Mesothelial cell of epicardium (in vitro differentiated cells): ENCODE measurements around the gene GRM4. TPM values are rescaled to one million over a fixed set of nuclear protein-coding genes. Genes with fewer than 3 reads are reported as not detected.

Source experiments
- DNase-seq, 2 experiments: peaks; one replicate each; pipeline ENCODE4 v3.0.0; 2021; ENCODE audit warnings: low spot score in 2 of 2; ENCODE audit not compliant: unreplicated experiment in 2 of 2
- H3K27ac Mint-ChIP-seq: 2 replicates; pipeline ENCODE4 v1.8.0; 2021; ENCODE audit warnings: mixed read lengths
- H3K27me3 Mint-ChIP-seq: 2 replicates; pipeline ENCODE4 v1.8.0; 2021; ENCODE audit warnings: low read depth, mixed read lengths
- H3K36me3 Mint-ChIP-seq: 2 replicates; pipeline ENCODE4 v1.8.0; 2021; ENCODE audit warnings: mixed read lengths
- H3K4me1 Mint-ChIP-seq: 2 replicates; pipeline ENCODE4 v1.8.0; 2021; ENCODE audit warnings: mixed read lengths
- H3K4me3 Mint-ChIP-seq: 2 replicates; pipeline ENCODE4 v1.8.0; 2021; ENCODE audit warnings: mild to moderate bottlenecking, moderate library complexity, mixed read lengths
- H3K9me3 Mint-ChIP-seq: 2 replicates; pipeline ENCODE4 v1.8.0; 2021; ENCODE audit warnings: mixed read lengths
- CTCF ChIP-seq: fragments of 200-600 bp; sonication (generic); IDR thresholded peaks from one replicate; pipeline ENCODE4 v1.5.0; 2021; ENCODE audit warnings: antibody characterized with exemption; ENCODE audit not compliant: unreplicated experiment
- total RNA-seq: library from RNA; stranded (reverse); gene quantifications from 3 replicates; pipeline ENCODE4 v1.2.1, GENCODE V29; 2021

GRM4 gene
- total RNA-seq, 1 donor from 2014 or later, result 0.22 TPM

GRCh38 chr6:33993653-33994471 lies 152.0 kb downstream of the GRM4 start:
- H3K27ac Mint-ChIP-seq, result no peak overlapping the region
- no peak for DNase-seq
- no peak overlapping the region for H3K4me3 Mint-ChIP-seq
- H3K9me3 Mint-ChIP-seq, result peaks cover 14% of the 10 kb centered on the region
- TF ChIP-seq CTCF, result no peak
- no peaks in the 10 kb centered on the region for H3K36me3 Mint-ChIP-seq
- peaks cover 27% of the 10 kb centered on the region for H3K27me3 Mint-ChIP-seq
- H3K4me1 Mint-ChIP-seq, result no peaks in the 10 kb centered on the region

GRCh38 chr6:33993091-33993490 lies 152.8 kb downstream of the GRM4 start:
- H3K9me3 Mint-ChIP-seq, result peaks cover 14% of the 10 kb centered on the region

GRCh38 chr6:33992191-33992590 lies 153.7 kb downstream of the GRM4 start:
- Mint-ChIP-seq H3K27ac (no peak overlapping the region), H3K36me3 (no peaks in the 10 kb centered on the region), H3K27me3 (peaks cover 24% of the 10 kb centered on the region), H3K9me3 (peaks cover 6% of the 10 kb centered on the region), H3K4me3 (no peak overlapping the region), H3K4me1 (peaks cover 5% of the 10 kb centered on the region)
- no peak for DNase-seq
- TF ChIP-seq CTCF, result no peak

More at GRCh38 chr6:33993091-33993490, 152.8 kb downstream of the GRM4 start:
- Mint-ChIP-seq H3K27me3 (peaks cover 27% of the 10 kb centered on the region), H3K4me1 (peaks cover 4% of the 10 kb centered on the region), H3K27ac (no peak overlapping the region), H3K36me3 (no peaks in the 10 kb centered on the region), H3K4me3 (no peak overlapping the region)
- no peak for DNase-seq
- TF ChIP-seq CTCF, result no peak

GRCh38 chr6:33991610-33992009 lies 154.3 kb downstream of the GRM4 start:
- Mint-ChIP-seq H3K9me3 (peaks cover 1% of the 10 kb centered on the region), H3K4me1 (peaks cover 5% of the 10 kb centered on the region), H3K4me3 (no peak overlapping the region), H3K27ac (no peak overlapping the region), H3K27me3 (peaks cover 21% of the 10 kb centered on the region), H3K36me3 (no peaks in the 10 kb centered on the region)
- DNase-seq, result no peak
- no peak for TF ChIP-seq CTCF

GRCh38 chr6:33990061-33990541 lies 155.8 kb downstream of the GRM4 start:
- Mint-ChIP-seq H3K27me3 (peaks cover 21% of the 10 kb centered on the region), H3K36me3 (peaks cover 2% of the 10 kb centered on the region), H3K27ac (no peak overlapping the region), H3K4me3 (no peak overlapping the region), H3K9me3 (peaks cover 4% of the 10 kb centered on the region), H3K4me1 (peaks cover 5% of the 10 kb centered on the region)
- no peak for DNase-seq
- TF ChIP-seq CTCF, result no peak
